IPS-15b (cell line): ENCODE results near the gene LSG1.

ENCODE experiments used
- H3K27me3 ChIP-seq: one replicate; pipeline ENCODE4 v1.6.1; 2013; ENCODE audit warnings: low read length; ENCODE audit not compliant: control insufficient read depth, insufficient read depth
- H3K36me3 ChIP-seq: one replicate; pipeline ENCODE4 v1.6.1; 2013; ENCODE audit warnings: low read length; ENCODE audit not compliant: control insufficient read depth, insufficient read depth
- H3K4me1 ChIP-seq: one replicate; pipeline ENCODE4 v1.6.1; 2013; ENCODE audit warnings: mild to moderate bottlenecking, low read length; ENCODE audit not compliant: control insufficient read depth, insufficient read depth
- H3K4me3 ChIP-seq: one replicate; pipeline ENCODE4 v1.5.1; 2013; ENCODE audit warnings: low read depth, low read length
- H3K9ac ChIP-seq: one replicate; pipeline ENCODE4 v1.6.1; 2013; ENCODE audit warnings: low read depth, mild to moderate bottlenecking, low read length
- H3K9me3 ChIP-seq: one replicate; pipeline ENCODE4 v1.6.1; 2013; ENCODE audit warnings: mild to moderate bottlenecking, low read length; ENCODE audit not compliant: control insufficient read depth, insufficient read depth

The LSG1 gene

GRCh38 chr3:194671900-194672808 is at the start of gene LSG1:
Gene LSG1 (minus strand): TSS chr3:194672191. CDS start chr3:194672162, 29 bp downstream.
- Histone ChIP-seq H3K9ac (peak within 1 kb of the TSS; percentile 94), H3K36me3 (peaks cover 2% of the 10 kb centered on the region), H3K4me1 (peaks cover 4% of the 10 kb centered on the region), H3K27me3 (no peaks in the 10 kb centered on the region), H3K4me3 (peak within 1 kb of the TSS; percentile 77), H3K9me3 (no peaks in the 10 kb centered on the region)

- no peaks in the 10 kb centered on the region for H3K36me3 ChIP-seq
Measured at GRCh38 chr3:194720048-194720447, 48.1 kb upstream of the LSG1 start.

GRCh38 chr3:194718079-194718478 is 46.1 kb upstream of the LSG1 start:
- no peaks in the 10 kb centered on the region for H3K27me3 ChIP-seq
- H3K9ac ChIP-seq, result no peak overlapping the region
- H3K4me3 ChIP-seq, result no peak overlapping the region
- H3K36me3 ChIP-seq, result no peaks in the 10 kb centered on the region
- H3K9me3 ChIP-seq, result no peaks in the 10 kb centered on the region
- peaks cover 4% of the 10 kb centered on the region for H3K4me1 ChIP-seq

More at GRCh38 chr3:194720048-194720447, 48.1 kb upstream of the LSG1 start:
- Histone ChIP-seq H3K9ac (no peak overlapping the region), H3K4me1 (peaks cover 4% of the 10 kb centered on the region), H3K27me3 (no peaks in the 10 kb centered on the region), H3K9me3 (no peaks in the 10 kb centered on the region), H3K4me3 (no peak overlapping the region)

- Histone ChIP-seq H3K9me3 (no peaks in the 10 kb centered on the region), H3K36me3 (no peaks in the 10 kb centered on the region), H3K4me3 (no peak overlapping the region), H3K4me1 (no peaks in the 10 kb centered on the region), H3K27me3 (no peaks in the 10 kb centered on the region), H3K9ac (no peak overlapping the region)
Measured at GRCh38 chr3:194715022-194715800, 43.2 kb upstream of the LSG1 start.

GRCh38 chr3:194714564-194714963 is 42.6 kb upstream of the LSG1 start:
- no peaks in the 10 kb centered on the region for H3K9me3 ChIP-seq
- no peaks in the 10 kb centered on the region for H3K36me3 ChIP-seq
- no peak overlapping the region for H3K4me3 ChIP-seq
- no peaks in the 10 kb centered on the region for H3K4me1 ChIP-seq
- H3K9ac ChIP-seq, result no peak overlapping the region
- no peaks in the 10 kb centered on the region for H3K27me3 ChIP-seq

- H3K9me3 ChIP-seq, result no peaks in the 10 kb centered on the region
- no peaks in the 10 kb centered on the region for H3K4me1 ChIP-seq
- no peaks in the 10 kb centered on the region for H3K27me3 ChIP-seq
- H3K4me3 ChIP-seq, result no peak overlapping the region
- no peaks in the 10 kb centered on the region for H3K36me3 ChIP-seq
- no peak overlapping the region for H3K9ac ChIP-seq
Measured at GRCh38 chr3:194714137-194714455, 42.1 kb upstream of the LSG1 start.

- H3K9me3 ChIP-seq, result no peaks in the 10 kb centered on the region
- no peaks in the 10 kb centered on the region for H3K36me3 ChIP-seq
- H3K4me3 ChIP-seq, result no peak overlapping the region
- H3K4me1 ChIP-seq, result no peaks in the 10 kb centered on the region
- no peaks in the 10 kb centered on the region for H3K27me3 ChIP-seq
- H3K9ac ChIP-seq, result no peak overlapping the region
Measured at GRCh38 chr3:194713299-194714136, 41.5 kb upstream of the LSG1 start.

GRCh38 chr3:194711913-194712312 is 39.9 kb upstream of the LSG1 start:
- Histone ChIP-seq H3K9ac (no peak overlapping the region), H3K4me1 (no peaks in the 10 kb centered on the region), H3K4me3 (no peak overlapping the region), H3K36me3 (no peaks in the 10 kb centered on the region), H3K27me3 (no peaks in the 10 kb centered on the region), H3K9me3 (no peaks in the 10 kb centered on the region)

GRCh38 chr3:194711286-194711685 is 39.3 kb upstream of the LSG1 start:
- Histone ChIP-seq H3K36me3 (no peaks in the 10 kb centered on the region), H3K9ac (no peak overlapping the region), H3K27me3 (no peaks in the 10 kb centered on the region), H3K4me1 (peaks cover 2% of the 10 kb centered on the region), H3K4me3 (no peak overlapping the region), H3K9me3 (no peaks in the 10 kb centered on the region)

GRCh38 chr3:194707147-194707540 is 35.2 kb upstream of the LSG1 start:
- Histone ChIP-seq H3K4me1 (peaks cover 2% of the 10 kb centered on the region), H3K9me3 (no peaks in the 10 kb centered on the region), H3K36me3 (no peaks in the 10 kb centered on the region)

GRCh38 chr3:194705761-194706160 is 33.8 kb upstream of the LSG1 start:
- Histone ChIP-seq H3K9ac (no peak overlapping the region), H3K4me3 (no peak overlapping the region), H3K9me3 (no peaks in the 10 kb centered on the region), H3K27me3 (no peaks in the 10 kb centered on the region), H3K4me1 (peaks cover 2% of the 10 kb centered on the region), H3K36me3 (no peaks in the 10 kb centered on the region)

More at GRCh38 chr3:194707147-194707540, 35.2 kb upstream of the LSG1 start:
- H3K27me3 ChIP-seq, result no peaks in the 10 kb centered on the region
- no peak overlapping the region for H3K4me3 ChIP-seq
- H3K9ac ChIP-seq, result no peak overlapping the region
